Cardiac septum (tissue), 1 donor: ENCODE data around the gene SLITRK1. TPM values are rescaled to one million over a fixed set of nuclear protein-coding genes. Genes with fewer than 3 reads are reported as not detected.

Experiments
- DNase-seq: peaks from one replicate; pipeline ENCODE4 v3.0.0-alpha.2; 2020; ENCODE audit warnings: low spot score
- intact Hi-C: fragments of 100-400 bp; cut with DNase I; formaldehyde crosslinking; loops from one replicate; pipeline ENCODE4 v1.14.0; 2022
- total RNA-seq: library from RNA; stranded (reverse); fragmentation: NEBNext Ultra II Directional; extraction: Animal tissue kit (Norgen Biotek cat#: 25700); gene quantifications from one replicate; pipeline ENCODE4 v1.2.1, GENCODE V29; 2021
- donor health status: DM: no; HTN: no; CAD: no.

The SLITRK1 gene
- total RNA-seq, 1 donor from 2014 or later = 0.05 TPM

GRCh38 chr13:83877651-83878355, 4.5 kb downstream of the SLITRK1 start:
- intact Hi-C loops = no loop called here
- no peak for DNase-seq

- intact Hi-C loops = no loop called here
- no peak for DNase-seq
Observed at GRCh38 chr13:83876546-83876945, 5.7 kb downstream of the SLITRK1 start.

- intact Hi-C loops = no loop called here
- DNase-seq = no peak
Observed at GRCh38 chr13:83867708-83868107, 14.6 kb downstream of the SLITRK1 start.

- intact Hi-C loops = no loop called here
Observed at GRCh38 chr13:83865161-83866137, 16.8 kb downstream of the SLITRK1 start.

GRCh38 chr13:83853771-83854170, 28.5 kb downstream of the SLITRK1 start:
- no peak for DNase-seq
- intact Hi-C loops = no loop called here

More at GRCh38 chr13:83865161-83866137, 16.8 kb downstream of the SLITRK1 start:
- no peak for DNase-seq

GRCh38 chr13:83845106-83845505, 37.2 kb downstream of the SLITRK1 start:
- DNase-seq = no peak
- intact Hi-C loops = no loop called here

- no peak for DNase-seq
- intact Hi-C loops = no loop called here
Observed at GRCh38 chr13:83839146-83839545, 43.1 kb downstream of the SLITRK1 start.

- intact Hi-C loops = no loop called here
- DNase-seq = no peak
Observed at GRCh38 chr13:83831796-83832195, 50.5 kb downstream of the SLITRK1 start.

- intact Hi-C loops = no loop called here
- no peak for DNase-seq
Observed at GRCh38 chr13:83829810-83830209, 52.5 kb downstream of the SLITRK1 start.

GRCh38 chr13:83827338-83827737, 54.9 kb downstream of the SLITRK1 start:
- intact Hi-C loops = no loop called here

More at GRCh38 chr13:83827338-83827737, 54.9 kb downstream of the SLITRK1 start:
- DNase-seq = no peak
